Measurements from ENCODE around the gene MCEMP1. TPM values are rescaled to one million over a fixed set of nuclear protein-coding genes. Genes with fewer than 3 reads are reported as not detected.

Gene MCEMP1
- total and polyA plus RNA-seq, 2 of the 13 experiments (the other 11 are each of a cell fraction or from before 2014, with no cell fraction given) = not detected

GRCh38 chr19:7652061-7652641 is 24.7 kb upstream of the MCEMP1 start (continued):
- TF ChIP-seq PRPF4 (IDR thresholded peaks at IDR 0.05; ENCODE audit: low read depth, low read length, poor library complexity, severe bottlenecking) (no peak), ARID3A (IDR thresholded peaks at IDR 0.05; ENCODE audit: low read depth, low read length) (peak; percentile 63; the same call in 1 of the 2 replicates), ZNF160 (CRISPR knock-in tag; IDR thresholded peaks at IDR 0.05) (0 out of 2 replicates have a peak, but pooled peaks have one; percentile 21), ZNF17 (CRISPR knock-in tag; IDR thresholded peaks at IDR 0.05) (no peak), TFAP4 (IDR thresholded peaks at IDR 0.05; ENCODE audit: borderline replicate concordance, low read depth) (peak; percentile 72; the same call in 1 of the 2 replicates), XBP1 (CRISPR knock-in tag; IDR thresholded peaks at IDR 0.05) (no peak), SMARCE1 (IDR thresholded peaks at IDR 0.05; ENCODE audit: borderline replicate concordance) (no peak), KLF6 (CRISPR knock-in tag; IDR thresholded peaks at IDR 0.05) (peak; percentile 60; the same call in 1 of the 2 replicates), HOMEZ (CRISPR knock-in tag; IDR thresholded peaks at IDR 0.05; ENCODE audit: low read depth) (peak; percentile 43; the same call in 1 of the 2 replicates), ZFX (CRISPR knock-in tag; IDR thresholded peaks at IDR 0.05; ENCODE audit: low read depth) (no peak), IRF2 (CRISPR knock-in tag; IDR thresholded peaks at IDR 0.05) (peak; percentile 85), XRCC5 (optimal IDR thresholded peaks at IDR 0.05; ENCODE audit: low read length) (peak; percentile 41), AHR (CRISPR knock-in tag; IDR thresholded peaks at IDR 0.05) (peak; percentile 85), TBX3 (IDR thresholded peaks at IDR 0.05; ENCODE audit: borderline replicate concordance) (peak; percentile 92; the same call in 1 of the 2 replicates)
- TF ChIP-seq, protein P1, sequence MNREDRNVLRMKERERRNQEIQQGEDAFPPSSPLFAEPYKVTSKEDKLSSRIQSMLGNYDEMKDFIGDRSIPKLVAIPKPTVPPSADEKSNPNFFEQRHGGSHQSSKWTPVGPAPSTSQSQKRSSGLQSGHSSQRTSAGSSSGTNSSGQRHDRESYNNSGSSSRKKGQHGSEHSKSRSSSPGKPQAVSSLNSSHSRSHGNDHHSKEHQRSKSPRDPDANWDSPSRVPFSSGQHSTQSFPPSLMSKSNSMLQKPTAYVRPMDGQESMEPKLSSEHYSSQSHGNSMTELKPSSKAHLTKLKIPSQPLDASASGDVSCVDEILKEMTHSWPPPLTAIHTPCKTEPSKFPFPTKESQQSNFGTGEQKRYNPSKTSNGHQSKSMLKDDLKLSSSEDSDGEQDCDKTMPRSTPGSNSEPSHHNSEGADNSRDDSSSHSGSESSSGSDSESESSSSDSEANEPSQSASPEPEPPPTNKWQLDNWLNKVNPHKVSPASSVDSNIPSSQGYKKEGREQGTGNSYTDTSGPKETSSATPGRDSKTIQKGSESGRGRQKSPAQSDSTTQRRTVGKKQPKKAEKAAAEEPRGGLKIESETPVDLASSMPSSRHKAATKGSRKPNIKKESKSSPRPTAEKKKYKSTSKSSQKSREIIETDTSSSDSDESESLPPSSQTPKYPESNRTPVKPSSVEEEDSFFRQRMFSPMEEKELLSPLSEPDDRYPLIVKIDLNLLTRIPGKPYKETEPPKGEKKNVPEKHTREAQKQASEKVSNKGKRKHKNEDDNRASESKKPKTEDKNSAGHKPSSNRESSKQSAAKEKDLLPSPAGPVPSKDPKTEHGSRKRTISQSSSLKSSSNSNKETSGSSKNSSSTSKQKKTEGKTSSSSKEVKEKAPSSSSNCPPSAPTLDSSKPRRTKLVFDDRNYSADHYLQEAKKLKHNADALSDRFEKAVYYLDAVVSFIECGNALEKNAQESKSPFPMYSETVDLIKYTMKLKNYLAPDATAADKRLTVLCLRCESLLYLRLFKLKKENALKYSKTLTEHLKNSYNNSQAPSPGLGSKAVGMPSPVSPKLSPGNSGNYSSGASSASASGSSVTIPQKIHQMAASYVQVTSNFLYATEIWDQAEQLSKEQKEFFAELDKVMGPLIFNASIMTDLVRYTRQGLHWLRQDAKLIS (CRISPR knock-in tag; IDR thresholded peaks at IDR 0.05) = no peak
- TF ChIP-seq, protein P2, sequence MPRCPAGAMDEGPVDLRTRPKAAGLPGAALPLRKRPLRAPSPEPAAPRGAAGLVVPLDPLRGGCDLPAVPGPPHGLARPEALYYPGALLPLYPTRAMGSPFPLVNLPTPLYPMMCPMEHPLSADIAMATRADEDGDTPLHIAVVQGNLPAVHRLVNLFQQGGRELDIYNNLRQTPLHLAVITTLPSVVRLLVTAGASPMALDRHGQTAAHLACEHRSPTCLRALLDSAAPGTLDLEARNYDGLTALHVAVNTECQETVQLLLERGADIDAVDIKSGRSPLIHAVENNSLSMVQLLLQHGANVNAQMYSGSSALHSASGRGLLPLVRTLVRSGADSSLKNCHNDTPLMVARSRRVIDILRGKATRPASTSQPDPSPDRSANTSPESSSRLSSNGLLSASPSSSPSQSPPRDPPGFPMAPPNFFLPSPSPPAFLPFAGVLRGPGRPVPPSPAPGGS (CRISPR knock-in tag; IDR thresholded peaks at IDR 0.05) = 0 out of 2 replicates have a peak, but pooled peaks have one; percentile 39
- TF ChIP-seq, protein P3, sequence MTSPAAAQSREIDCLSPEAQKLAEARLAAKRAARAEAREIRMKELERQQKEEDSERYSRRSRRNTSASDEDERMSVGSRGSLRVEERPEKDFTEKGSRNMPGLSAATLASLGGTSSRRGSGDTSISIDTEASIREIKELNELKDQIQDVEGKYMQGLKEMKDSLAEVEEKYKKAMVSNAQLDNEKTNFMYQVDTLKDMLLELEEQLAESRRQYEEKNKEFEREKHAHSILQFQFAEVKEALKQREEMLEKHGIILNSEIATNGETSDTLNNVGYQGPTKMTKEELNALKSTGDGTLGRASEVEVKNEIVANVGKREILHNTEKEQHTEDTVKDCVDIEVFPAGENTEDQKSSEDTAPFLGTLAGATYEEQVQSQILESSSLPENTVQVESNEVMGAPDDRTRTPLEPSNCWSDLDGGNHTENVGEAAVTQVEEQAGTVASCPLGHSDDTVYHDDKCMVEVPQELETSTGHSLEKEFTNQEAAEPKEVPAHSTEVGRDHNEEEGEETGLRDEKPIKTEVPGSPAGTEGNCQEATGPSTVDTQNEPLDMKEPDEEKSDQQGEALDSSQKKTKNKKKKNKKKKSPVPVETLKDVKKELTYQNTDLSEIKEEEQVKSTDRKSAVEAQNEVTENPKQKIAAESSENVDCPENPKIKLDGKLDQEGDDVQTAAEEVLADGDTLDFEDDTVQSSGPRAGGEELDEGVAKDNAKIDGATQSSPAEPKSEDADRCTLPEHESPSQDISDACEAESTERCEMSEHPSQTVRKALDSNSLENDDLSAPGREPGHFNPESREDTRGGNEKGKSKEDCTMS (CRISPR knock-in tag; conservative IDR thresholded peaks at IDR 0.05) = no peak

Measured in HepG2 (cell line).